Stimulated activated CD8-positive, alpha-beta memory T cell treated with anti-CD3 and anti-CD28 coated beads, Interleukin-15, amount 100 ng/mL, for 4 hours (primary cell): ENCODE results near the gene KRT16.
"Not testable (repeated sequence)": the region's sequence is repeated elsewhere in the genome, so short reads cannot be mapped to it uniquely, and the experiment has no call there.

Experiments used
- DNase-seq, 2 donors: peaks; one replicate each; pipeline ENCODE4 v3.0.0-alpha.2; 2020; ENCODE audit warnings: low read depth in 2 of 2

KRT16 gene

GRCh38 chr17:41612376-41613160 is at the start of gene KRT16:
TSS of gene KRT16 (minus strand) at chr17:41612767. CDS start at chr17:41612688, 79 bp downstream.
- not testable (repeated sequence) for DNase-seq

GRCh38 chr17:41660221-41660711 is 47.7 kb upstream of the KRT16 start:
- DNase-seq: no peak

DNA sequence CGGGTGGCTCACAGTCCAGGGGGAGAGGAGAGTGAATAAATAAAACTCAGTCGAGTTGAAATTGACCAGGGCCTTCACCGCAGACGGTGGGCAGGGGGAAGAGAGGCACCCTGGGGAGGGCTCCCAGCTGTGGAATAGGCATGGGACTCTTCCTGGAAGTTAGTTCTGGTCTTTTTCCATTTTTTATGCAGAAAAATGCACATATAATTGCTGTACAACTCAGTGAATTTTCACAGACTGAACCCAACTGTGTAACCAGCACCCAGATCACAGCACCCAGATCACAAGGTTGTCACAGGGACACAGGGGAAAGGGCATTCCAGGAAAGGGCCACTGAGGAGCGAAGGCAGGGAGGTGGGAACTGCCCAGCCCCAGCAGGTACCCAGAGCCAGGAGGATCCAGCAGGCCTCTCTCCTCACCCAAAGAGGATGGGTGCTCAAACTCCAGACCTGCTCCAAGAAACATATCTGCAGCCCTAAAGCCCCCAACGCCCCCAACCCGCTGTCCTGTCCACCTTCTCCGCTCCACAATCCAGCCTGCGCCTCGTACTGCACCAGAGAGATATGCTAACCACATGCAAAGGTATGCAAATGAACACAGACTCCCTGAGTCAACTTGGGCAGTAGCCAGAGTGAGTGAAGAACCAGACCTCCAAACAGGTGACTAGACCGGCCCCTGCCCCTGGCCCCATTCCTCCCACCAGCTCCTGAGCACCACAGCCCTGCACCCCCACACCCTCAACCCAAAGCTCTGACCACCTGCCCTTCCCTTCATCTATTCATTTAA is 47.1 kb upstream of the KRT16 start:
- no peak for DNase-seq

GRCh38 chr17:41658846-41659245 is 46.3 kb upstream of the KRT16 start:
- no peak for DNase-seq

GRCh38 chr17:41657936-41658335 is 45.4 kb upstream of the KRT16 start:
- no peak for DNase-seq

DNA sequence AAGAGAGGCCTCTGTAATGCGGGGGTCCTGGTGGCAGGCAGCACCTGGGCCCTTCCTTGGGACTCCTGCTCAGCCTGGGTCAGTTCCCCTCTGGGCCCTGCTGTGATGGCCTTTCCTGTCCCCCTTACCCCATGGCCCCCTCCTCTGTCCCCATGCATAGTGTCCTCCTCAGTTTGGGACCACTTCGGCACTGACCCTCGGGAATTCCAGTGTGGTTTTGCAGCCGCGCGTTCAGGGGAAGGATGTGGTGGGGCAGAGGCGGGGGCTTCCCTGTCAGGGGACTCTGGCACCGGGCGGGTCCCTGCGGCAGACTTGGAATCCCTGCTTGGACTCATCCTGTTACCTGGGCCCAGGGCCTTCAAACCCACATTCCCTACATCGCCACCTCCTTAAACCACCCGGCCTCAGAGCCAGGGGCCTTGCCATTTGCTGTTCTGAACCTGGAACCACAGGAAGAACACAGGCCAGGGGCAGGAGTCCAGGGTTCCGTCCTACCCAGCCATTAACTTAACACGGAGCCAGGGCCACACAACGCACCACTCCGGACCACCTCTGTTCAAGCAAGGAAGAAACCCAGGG is 44.7 kb upstream of the KRT16 start:
- DNase-seq: no peak

DNA sequence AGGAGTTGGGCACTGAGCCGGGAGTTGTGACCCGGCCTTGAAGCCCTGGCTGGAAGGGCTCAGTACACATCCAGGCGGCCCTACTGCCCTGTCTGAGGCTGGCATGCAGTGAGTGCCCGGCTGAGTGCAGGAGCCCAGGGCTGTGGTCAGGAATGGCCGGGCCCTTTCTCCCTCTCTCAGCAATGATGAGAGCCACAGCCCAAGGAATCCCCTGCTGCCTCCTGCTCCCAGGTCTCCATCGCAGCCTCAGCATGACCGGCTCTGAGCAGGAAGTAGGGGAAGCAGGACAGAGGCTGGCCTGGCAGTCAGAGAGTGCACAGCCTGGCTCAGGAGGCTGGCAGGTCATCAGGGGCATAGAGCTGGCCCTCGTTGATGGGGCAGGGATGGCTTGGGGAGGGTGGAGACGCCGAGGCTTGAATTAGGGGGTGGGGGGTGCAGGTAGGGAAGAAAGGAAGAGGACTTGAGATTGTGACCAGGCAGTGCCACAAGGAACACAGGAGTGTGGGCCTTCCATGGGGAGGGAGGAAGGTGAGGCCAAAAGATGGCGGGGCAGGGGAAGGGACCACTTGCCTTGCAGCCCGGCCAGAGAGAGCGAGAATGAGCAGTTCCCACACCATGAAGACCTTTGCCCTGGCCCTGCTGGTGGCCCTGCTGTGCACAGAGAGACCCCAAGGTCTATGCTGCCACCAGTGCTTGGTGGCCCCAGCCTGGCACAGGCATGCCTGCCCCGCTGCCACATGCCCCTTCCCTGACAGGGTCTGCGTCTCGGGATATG is 43.9 kb upstream of the KRT16 start:
- DNase-seq: no peak

DNA sequence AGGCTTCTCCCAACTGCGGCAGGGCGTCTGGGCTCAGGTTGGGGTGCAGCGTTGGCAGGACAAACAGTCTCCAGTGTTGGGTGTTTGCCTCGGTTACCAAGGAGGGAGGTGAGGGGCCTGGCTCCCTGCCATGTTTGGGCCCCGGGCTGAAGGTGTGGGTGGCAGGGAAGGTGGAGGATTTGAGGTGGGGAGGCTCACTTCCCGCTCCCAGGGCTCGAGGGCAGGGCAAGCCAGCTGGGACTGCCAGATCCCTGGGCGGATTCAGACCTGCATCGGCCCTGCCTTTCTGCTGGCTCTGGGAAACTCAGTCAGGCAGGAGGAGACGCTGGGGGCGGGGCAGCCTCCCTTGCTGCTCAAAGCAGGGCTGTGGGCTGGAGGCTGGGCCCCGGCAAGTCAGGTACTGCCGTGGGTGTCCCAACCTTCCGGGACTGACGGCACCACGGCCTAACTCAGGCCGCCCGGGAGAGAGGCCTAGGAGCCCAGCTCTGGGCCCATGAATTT is 43.1 kb upstream of the KRT16 start:
- no peak for DNase-seq

DNA sequence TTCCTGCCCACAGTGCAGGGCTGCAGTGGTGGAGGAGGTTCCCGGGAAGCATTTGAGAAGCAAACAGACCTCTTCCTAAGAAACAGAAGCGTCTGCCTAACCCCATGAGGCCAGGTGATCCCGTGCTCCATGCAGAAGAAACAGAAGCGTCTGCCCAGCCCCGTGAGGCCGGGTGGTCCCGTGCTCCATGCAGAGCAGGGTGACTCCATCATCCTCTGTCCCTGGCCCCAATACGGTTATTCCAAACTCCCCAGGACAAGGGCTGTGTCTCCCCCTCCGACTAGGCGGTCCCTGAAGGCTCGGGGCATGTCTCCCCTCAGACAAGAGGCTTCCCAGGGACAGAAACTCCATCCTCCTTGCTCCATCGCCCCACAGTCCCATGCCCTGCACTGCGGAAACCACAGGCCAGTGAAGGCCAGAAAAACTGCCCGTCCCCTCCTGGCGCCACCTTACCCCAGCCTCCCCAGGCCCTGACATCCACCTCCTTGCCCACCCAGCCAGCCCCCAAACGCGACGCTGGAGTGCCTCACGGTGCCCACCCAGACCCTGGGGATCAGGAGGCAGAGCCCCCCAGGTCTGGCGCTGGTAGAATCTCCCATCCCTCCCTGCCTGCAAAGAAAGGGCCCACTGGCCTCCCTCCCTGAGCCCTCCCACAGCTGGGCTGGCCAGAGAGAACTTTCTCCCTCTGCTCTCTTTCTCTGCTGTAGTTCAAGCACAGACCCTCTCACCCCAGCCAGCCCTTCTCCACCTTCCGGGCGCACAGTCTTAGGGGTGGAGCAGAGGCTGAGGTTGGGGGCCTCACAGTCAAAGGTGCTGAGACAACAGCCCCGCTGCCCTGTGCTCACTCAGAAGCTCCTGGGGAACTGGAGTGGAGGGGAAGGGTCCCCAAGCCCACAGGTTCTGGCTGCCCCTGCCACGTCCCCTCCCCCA is 42.4 kb upstream of the KRT16 start:
- no peak for DNase-seq

- DNase-seq: no peak
These were observed 41.5 kb upstream of the KRT16 start for GRCh38 chr17:41653892-41654677.

DNA sequence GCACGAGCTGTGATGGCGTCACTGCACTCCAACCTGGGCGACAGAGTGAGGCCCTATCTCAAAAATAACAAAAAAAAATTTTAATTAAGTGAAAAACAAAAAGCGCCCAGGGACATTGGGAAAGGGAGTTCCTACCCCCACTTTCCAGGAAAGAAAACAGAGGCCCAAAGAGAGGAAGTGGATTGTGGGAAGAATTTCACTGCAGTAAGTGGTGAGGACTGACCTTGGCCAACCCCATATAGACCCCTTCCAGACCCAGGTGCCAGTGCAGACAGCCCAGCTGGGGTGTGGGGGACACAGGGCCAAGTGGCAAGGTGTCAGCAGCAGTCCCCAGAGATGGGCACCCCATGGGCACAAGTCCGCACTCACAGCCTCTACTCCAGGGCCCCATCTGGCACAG is 40.9 kb upstream of the KRT16 start:
- DNase-seq: no peak

DNA sequence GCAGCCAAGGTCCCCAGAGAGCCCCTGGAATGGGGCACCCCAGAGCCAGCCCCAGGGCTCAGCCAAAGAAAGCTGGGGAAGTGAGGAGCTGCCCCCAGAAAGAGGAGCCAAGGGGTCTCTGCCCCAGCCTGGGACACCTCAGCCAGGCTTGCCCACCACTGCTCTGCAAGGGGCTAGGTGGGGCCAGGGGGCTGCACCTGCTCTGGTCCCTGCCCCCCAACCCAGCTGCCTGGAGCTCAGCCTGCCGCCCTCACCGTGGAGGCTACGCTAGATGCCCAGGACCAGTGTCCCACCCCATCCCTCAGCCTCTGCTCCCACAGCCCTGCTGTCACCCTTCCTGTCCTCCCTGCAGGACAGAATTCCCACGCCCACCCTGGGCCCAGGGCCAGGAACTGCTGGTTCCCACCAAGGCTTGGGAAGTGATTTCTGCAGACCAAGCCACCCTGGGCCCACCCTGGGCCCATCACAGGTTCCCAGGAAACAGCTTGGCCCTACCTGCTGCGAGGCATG is 39.9 kb upstream of the KRT16 start:
- DNase-seq: no peak

DNA sequence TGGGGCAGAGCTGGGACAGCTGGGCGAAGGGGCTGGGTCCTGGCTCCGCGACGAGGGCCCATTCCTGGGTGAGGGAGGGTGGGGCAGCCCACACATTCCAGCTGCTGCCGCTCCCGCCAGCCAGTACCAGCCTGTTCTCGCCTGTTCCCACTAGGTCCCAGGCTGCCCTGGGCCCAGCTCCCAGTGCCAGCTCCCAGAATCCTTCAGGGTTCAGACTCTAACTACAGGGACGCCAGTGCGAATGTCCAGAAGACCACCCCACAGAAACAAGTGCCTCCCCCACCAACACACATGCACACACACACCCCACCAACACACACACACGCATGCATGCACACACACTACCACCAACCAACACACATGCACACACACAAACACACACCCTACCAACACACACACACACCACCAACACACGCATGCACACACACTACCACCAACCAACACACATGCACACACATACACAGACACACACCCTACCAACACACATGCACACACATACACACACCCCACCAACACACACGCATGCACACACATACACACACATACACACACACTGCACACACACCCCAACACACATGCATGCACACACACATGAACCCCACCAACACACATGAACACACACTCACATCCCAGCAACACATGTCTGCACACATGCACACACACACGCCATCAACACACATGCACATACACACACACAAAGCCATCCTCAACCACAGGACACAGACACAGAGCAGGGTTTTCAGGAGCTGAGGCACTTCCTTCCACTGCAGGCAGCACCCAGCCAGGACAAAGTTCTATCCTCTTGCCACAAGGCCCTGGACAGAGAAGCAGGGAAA is 39.3 kb upstream of the KRT16 start:
- DNase-seq: no peak

GRCh38 chr17:41650794-41651624 is 38.4 kb upstream of the KRT16 start:
- no peak for DNase-seq

DNA sequence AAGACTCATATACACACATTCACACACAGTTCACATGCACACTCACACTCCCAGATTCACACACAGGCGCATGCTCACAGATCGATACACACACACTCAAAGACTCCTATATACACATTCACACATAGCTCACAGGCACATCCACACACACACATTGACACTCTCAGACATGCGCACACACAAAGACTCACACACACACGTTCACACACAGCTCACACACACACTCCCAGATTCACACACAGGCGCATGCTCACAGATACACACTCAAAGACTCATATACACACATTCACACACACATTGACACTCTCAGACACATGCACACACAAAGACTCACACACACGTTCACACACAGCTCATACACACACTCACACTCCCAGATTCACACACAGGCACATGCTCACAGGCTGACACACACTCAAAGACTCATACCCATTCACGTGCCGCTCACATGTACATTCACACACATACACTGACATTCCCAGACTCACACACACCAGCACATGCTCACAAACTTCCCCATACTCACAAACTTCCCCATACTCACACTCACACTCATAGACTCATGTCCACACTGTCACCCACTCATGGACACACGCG is 37.5 kb upstream of the KRT16 start:
- DNase-seq: no peak

- peak; percentile 55 to 57 for DNase-seq
These were observed 36.0 kb upstream of the KRT16 start for GRCh38 chr17:41648411-41649195.
